Omental fat pad (tissue), 4 donors: ENCODE data around the gene PPP1R36. TPM values are rescaled to one million over a fixed set of nuclear protein-coding genes. Genes with fewer than 3 reads are reported as not detected.

Experiments used
- ATAC-seq: fragments of 150-250 bp; one replicate; pipeline ENCODE4 v1.9.1; 2016; ENCODE audit warnings: mild to moderate bottlenecking, moderate library complexity; ENCODE audit not compliant: low FRiP score
- DNase-seq: peaks from one replicate; pipeline ENCODE4 v3.0.0-alpha.2; 2019; ENCODE audit warnings: low spot score
- total RNA-seq, 4 donors: library from RNA; depleted of rRNA; stranded (reverse); fragments of >200 nt; gene quantifications; one replicate each; pipeline ENCODE4 v1.1.0, GENCODE V29; 2016
- TF ChIP-seq, protein P1 (sequence below), 3 donors: fragments of 450-650 bp; IDR thresholded peaks; one replicate each; pipeline ENCODE4 v1.5.1; 2016 to 2017; ENCODE audit warnings: antibody characterized with exemption in 3 of 3, mild to moderate bottlenecking in 3 of 3, moderate library complexity in 2 of 3

The PPP1R36 gene
- total RNA-seq, 4 donors from 2014 or later = 0.63 to 3.2 (median 2.1) TPM

DNA sequence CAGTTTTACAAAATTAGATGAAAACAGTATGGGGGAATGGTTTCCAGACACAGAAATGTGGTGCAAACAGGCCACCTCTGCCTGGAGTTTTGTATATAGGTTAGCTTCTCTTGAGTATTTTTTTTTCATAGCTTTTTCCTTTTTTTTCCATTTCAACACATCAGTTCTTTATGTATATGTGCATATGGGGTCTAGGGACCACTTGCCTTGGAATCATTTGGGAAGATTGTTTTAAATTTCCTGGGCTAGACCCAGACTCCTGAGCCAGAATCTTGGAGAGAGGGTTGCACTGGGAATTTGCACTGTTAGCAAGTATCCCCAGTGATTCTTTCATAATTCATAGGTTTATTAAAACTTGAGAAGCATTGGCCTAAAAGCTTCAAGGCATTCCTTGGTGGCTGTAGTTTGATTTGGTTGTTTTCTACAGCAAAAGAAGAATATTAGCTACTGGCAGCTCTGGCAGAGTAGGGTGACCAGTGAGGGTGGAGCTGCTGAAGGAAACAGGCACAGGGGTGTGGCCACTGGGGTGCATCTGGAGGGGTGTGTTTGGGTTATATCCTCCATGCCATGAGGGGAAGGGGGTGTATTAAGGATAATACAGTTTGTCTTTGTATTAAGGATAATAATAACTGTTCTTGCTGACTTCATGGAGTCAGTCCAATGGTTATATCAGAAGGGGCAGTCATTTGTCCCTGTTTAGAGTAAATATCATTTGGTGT is 22.8 kb downstream of the PPP1R36 start:
- DNase-seq = no peak
- ATAC-seq = no peak
- TF ChIP-seq, protein P1, sequence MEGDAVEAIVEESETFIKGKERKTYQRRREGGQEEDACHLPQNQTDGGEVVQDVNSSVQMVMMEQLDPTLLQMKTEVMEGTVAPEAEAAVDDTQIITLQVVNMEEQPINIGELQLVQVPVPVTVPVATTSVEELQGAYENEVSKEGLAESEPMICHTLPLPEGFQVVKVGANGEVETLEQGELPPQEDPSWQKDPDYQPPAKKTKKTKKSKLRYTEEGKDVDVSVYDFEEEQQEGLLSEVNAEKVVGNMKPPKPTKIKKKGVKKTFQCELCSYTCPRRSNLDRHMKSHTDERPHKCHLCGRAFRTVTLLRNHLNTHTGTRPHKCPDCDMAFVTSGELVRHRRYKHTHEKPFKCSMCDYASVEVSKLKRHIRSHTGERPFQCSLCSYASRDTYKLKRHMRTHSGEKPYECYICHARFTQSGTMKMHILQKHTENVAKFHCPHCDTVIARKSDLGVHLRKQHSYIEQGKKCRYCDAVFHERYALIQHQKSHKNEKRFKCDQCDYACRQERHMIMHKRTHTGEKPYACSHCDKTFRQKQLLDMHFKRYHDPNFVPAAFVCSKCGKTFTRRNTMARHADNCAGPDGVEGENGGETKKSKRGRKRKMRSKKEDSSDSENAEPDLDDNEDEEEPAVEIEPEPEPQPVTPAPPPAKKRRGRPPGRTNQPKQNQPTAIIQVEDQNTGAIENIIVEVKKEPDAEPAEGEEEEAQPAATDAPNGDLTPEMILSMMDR (IDR thresholded peaks at IDR 0.05) = no peak

DNA sequence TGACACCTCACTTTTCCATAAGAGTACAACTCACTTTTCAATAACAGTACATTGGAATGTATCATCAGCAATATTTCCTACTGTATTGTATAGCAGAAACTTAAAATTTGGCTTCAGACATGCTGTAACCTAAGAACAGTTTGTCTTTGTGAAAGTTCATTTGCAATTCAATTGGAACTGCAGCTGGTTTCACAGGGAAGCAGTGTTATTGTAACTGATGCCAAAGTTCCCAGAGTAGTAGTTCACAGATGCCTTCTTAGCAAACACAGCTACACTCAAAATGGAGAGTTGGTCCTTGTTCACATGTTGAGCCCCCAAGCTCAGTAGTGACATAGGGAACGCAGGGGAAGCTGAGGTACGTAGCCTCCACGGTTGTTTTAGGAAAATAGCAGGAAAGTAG is 23.3 kb downstream of the PPP1R36 start:
- TF ChIP-seq, protein P1 (IDR thresholded peaks at IDR 0.05) = no peak
- ATAC-seq = no peak
- no peak for DNase-seq

DNA sequence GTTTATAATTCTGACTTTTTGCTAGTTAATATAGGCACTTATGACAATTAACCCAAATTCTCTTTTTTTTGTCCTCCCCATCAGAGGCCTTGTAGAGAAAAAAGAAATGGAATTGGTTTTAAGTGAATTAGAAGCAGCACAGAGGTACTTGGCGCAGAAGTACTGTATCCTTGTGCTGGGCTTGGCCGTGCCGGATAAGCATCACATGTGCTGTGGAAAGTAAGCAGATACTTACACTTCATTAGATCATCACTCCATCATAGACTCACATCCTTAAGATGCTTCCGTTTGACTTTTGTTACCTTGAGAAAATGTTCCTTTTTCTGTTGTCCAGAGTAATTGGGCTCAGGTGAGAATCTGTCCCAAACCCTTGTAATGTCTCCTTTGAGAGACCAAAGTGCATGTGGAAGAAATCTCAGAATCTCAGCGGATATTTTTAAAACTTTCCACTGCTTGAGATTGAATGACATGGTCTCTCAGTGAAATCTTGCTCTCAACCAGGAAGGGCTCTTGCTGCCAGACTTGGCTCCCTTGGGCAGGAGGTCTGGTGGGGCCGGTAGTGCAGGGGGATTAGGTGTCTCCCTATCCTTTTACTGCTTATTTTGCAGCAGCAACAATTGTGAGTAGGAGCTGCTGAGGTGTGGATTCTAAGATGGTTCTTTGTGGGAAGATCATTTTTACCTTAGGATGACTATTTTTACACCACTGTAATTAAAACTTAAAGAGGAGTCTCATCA is 24.8 kb downstream of the PPP1R36 start:
- ATAC-seq = no peak
- TF ChIP-seq, protein P1 (IDR thresholded peaks at IDR 0.05) = no peak
- DNase-seq = no peak

DNA sequence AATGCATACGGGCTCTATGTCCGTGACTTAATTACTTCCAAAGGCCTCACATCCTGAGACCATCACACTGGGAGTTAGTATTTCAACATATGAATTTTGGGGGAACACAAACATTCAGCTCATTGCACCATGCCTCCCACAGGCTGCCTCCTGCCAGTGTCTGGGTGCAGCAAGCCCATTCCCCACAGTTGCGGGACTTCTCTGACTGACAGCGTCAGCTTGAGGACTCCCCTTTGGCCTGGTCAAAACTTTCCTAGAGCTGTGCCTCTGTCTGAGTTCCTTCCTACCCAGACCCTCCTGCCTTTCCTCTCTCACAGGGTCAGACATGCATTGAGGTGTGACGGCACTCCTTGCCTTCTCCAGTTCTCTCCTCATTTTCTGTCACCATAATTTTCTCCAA is 27.4 kb downstream of the PPP1R36 start:
- ATAC-seq (no peak), DNase-seq (no peak)
- TF ChIP-seq, protein P1 (IDR thresholded peaks at IDR 0.05) = no peak

DNA sequence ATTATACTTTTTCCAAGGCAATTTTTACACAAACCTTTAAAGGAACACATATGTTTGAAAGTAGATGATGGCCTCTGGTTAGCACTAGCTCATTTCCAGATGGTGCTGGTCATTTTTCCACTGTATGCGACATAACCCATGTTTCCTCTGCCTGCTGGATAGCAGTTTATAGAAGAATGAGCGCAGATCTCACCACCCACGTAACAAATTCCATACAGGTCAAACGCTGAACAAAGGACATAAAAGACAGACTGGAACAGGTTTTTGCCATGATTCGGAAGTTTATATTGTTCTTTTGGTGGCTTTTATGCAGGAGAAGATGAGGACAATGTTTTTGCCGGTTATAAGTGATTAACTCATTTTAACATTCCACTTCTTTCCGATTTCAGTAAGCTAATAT is 30.7 kb downstream of the PPP1R36 start:
- TF ChIP-seq, protein P1 (IDR thresholded peaks at IDR 0.05) = no peak
- DNase-seq = no peak
- ATAC-seq = no peak

DNA sequence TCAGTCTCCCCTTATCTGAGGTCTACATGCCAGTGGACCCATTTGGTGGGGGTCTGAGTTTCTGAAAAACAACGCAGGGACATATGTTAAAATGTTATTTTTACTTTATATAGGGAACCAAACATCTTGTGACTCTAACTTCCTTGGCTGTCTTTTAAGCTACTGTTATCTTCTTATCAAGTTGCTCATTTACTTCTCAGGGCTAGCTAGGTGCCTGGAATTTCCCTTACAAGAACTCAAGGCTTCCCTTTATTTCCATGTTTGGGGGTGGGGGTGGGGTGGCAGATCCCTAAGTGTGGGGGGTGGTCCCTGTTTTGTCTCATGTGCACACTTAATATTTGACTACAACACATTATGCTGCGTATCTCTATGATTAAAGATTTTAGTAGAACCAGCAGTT is 31.6 kb downstream of the PPP1R36 start:
- TF ChIP-seq, protein P1 (IDR thresholded peaks at IDR 0.05) = no peak
- DNase-seq (no peak), ATAC-seq (no peak)

DNA sequence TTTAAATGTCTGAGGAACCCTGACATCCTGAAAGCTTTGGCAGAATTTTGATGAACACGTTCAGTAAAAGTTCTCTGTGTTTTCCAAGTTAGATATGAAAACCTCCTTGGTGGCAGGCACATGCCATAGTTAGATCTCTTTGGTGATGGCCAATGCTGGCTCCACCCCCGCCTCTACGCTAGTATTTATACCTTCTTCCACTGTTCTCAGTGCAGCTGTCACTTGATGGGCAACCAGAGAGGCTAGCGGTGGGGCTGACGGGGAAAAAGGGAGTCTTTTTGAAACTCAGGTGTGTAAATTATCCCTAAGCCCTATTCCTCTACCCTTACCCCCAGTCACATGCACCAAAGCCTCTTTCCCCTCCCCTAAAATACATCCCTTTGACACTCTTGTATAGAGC is 32.1 kb downstream of the PPP1R36 start:
- DNase-seq (no peak), ATAC-seq (no peak)
- TF ChIP-seq, protein P1 (IDR thresholded peaks at IDR 0.05) = no peak
